AG09309 (cell line): Measurements from ENCODE around the gene NLGN1.

ENCODE experiments used
- DNase-seq: peaks from one replicate; pipeline ENCODE4 v3.0.0-alpha.2; 2010; ENCODE audit warnings: low read depth
- H3K4me3 ChIP-seq: 2 replicates; pipeline ENCODE4 v1.5.1; 2011; ENCODE audit warnings: mild to moderate bottlenecking, low read depth, low read length, moderate library complexity; ENCODE audit not compliant: control insufficient read depth
- TF ChIP-seq, protein P1 (sequence below): IDR thresholded peaks from 2 replicates; pipeline ENCODE4 v1.5.1; 2011; ENCODE audit warnings: mild to moderate bottlenecking, low read depth, low read length, inconsistent platforms; ENCODE audit not compliant: insufficient read depth, control insufficient read depth; ENCODE audit errors: missing control alignments

Gene NLGN1

DNA sequence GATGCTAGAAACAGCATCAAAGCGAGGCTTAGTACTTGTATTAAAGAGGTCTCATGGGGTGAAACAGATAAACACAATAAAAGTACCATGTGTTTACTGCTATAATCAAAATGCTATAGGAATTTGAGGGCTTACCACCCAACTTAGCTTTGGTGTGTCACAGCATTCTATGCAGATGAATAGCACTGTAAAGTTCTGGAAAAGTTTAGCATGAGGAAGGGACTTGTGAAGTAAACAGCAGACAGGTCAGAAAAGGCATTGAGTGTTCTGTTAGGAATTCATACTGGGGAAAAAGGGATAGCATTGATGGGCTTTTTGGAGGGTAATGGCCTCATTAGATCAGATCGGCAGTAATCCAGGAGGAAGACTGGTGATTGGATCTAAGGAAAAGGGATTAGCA, 505.3 kb downstream of the NLGN1 start:
- DNase-seq: no peak
- H3K4me3 ChIP-seq: no peak overlapping the region
- TF ChIP-seq, protein P1, sequence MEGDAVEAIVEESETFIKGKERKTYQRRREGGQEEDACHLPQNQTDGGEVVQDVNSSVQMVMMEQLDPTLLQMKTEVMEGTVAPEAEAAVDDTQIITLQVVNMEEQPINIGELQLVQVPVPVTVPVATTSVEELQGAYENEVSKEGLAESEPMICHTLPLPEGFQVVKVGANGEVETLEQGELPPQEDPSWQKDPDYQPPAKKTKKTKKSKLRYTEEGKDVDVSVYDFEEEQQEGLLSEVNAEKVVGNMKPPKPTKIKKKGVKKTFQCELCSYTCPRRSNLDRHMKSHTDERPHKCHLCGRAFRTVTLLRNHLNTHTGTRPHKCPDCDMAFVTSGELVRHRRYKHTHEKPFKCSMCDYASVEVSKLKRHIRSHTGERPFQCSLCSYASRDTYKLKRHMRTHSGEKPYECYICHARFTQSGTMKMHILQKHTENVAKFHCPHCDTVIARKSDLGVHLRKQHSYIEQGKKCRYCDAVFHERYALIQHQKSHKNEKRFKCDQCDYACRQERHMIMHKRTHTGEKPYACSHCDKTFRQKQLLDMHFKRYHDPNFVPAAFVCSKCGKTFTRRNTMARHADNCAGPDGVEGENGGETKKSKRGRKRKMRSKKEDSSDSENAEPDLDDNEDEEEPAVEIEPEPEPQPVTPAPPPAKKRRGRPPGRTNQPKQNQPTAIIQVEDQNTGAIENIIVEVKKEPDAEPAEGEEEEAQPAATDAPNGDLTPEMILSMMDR: no peak

DNA sequence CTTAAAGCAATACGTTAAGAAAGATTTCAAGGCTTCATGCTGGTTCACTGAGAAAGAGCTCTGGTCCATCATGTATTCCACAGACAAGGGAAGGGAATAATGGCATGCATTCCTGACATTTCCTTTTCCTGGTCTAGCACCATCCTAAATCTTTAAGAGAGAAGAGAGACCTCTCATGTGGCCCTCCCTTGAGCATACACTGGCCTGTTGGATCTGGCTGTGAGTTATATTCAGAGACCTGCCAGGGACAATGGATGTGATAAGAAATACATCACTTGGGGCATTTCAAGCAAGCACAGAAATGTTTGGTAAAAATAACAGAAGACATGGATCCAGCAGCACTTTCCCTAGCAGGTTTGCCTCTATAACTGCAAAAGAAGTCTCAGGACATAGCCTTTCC, 507.8 kb downstream of the NLGN1 start:
- TF ChIP-seq, protein P1: no peak
- no peak overlapping the region for H3K4me3 ChIP-seq
- DNase-seq: no peak

DNA sequence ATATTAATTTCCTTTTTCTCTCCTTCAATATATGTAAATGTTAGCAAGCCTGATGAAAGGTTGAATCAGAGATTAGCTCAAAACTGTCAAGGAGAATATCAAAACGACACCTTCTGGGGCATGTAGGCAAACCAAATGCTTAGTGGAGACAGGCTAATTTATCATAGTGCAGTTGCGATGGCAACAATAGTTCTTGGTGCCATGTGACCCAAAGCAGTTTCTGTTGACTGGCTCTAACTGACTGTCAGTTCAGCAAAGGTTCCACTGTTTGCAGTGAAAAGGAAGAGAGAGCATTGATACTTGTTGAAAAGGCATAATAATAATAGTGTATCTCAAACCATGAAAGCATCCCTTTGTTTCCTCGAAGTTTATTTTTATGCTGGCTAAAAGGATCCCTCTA, 513.9 kb downstream of the NLGN1 start:
- TF ChIP-seq, protein P1: no peak
- no peak for DNase-seq

DNA sequence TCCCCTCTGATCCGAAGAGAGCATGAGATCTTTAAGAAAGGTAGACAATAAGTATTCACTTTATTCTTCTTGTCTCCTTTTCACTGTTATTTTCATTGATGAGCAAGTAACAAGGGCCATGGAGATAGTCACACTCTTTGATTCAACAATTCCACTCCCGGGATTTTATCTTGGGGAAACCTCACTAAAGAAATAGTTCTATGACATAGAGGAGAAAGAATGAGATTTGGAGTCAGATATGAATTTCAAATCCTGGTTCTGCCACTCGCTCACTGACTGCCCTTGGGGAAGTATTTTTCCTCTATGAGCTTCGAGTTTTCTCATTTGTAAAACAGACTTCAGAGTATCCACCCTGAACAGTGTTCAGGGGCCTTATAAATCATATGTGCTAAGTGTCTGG, 514.6 kb downstream of the NLGN1 start:
- no peak overlapping the region for H3K4me3 ChIP-seq
- DNase-seq: no peak
- TF ChIP-seq, protein P1: no peak

More for the DNA sequence above, 513.9 kb downstream of the NLGN1 start:
- H3K4me3 ChIP-seq: no peak overlapping the region

DNA sequence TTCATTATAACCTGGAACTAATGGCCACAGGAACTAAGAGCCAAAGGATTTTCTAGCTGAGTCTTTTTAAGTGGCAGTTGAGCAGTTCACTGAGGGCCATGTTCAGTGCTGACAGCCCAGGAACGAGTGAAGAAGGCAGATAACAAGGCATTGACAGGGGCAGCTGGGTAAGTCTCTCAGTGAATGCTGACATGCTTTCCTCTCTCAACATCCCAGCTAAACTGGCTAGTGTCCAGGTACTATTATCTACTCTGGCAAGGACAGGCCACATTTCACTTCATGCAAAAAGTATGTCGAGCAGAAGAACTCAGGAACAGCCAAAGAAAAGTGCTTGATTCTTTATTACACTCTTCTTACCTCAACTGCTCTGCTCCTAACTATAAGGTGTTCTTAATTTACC, 515.9 kb downstream of the NLGN1 start:
- DNase-seq: no peak
- TF ChIP-seq, protein P1: no peak
- no peak overlapping the region for H3K4me3 ChIP-seq

DNA sequence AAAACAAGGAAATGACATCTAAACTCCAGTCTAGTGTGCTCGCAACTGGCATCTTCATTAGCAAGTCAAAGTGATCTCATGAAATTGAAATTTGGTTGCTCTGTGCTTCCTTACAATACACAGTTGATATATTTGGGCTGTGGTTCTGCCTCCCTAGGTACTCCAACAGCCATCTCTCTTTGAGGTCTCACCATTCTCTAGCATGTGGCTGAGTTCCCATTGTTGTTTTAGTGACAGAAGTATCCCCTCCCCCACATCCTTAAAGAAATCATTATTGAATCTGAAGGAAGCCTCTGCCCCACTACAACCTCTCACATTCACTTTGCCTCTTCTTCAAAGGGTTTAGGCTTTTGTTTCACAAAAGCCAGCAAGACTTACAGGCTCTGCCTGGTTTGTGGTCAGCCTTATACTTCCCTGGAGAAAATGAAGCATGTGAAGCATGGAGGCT, 516.5 kb downstream of the NLGN1 start:
- TF ChIP-seq, protein P1: no peak
- no peak overlapping the region for H3K4me3 ChIP-seq
- no peak for DNase-seq

DNA sequence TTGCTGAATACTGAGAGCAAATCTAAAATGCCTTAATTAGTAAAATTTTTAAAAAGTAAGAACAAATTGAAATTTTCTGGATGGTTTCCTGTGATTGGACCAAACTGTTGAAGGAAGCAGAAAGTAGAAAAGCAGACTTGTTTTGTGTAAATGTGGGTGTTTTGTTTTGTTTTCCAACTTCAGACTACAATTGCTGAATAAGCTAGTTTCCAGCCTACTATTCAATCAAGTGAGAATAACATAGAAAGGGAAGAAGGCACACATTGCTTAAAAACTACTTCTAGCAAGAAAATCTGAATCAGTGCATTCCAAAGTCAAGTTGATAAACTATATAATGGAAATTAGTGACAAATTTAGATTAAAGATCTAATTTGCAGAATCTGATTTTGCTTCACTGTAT, 519.3 kb downstream of the NLGN1 start:
- no peak for DNase-seq
- TF ChIP-seq, protein P1: no peak
- H3K4me3 ChIP-seq: no peak overlapping the region
